A549 (cell line): ENCODE measurements around the gene NOS1AP. TPM values are rescaled to one million over a fixed set of nuclear protein-coding genes. Genes with fewer than 3 reads are reported as not detected.

Experiments used
- ATAC-seq, 2 experiments: fragments of 200-7000 bp in 1 of 2; fragments of >200 bp in 1 of 2; cut with Nextera tagmentation in 1 of 2; cut with Tn5 transposase in 1 of 2; 3 replicates each; pipeline versions ENCODE4 v1.8.0 to v1.9.1; 2018 to 2020; ENCODE audit warnings: mild to moderate bottlenecking in 1 of 2, moderate library complexity in 1 of 2
- CTCF ChIA-PET: fragments of 300-600 bp; sonication (Branson Sonifier 250); formaldehyde crosslinking; extraction: SDS; loops from one replicate; lab custom pipeline; 2021; ENCODE audit warnings: antibody characterized with exemption, inconsistent platforms; lab: Yijun Ruan, JAX
- POLR2A ChIA-PET: fragments of 350-600 bp; formaldehyde crosslinking; extraction: SDS; loops from one replicate; lab custom pipeline; 2021; ENCODE audit warnings: antibody characterized with exemption, inconsistent platforms; lab: Yijun Ruan, JAX
- DNase-seq, 2 experiments: peaks; one replicate each; pipeline versions ENCODE4 v3.0.0 to v3.0.0-alpha.2; 2011 to 2016; ENCODE audit warnings: low read depth in 1 of 2, low spot score in 1 of 2
- FAIRE-seq: peaks from 2 replicates; lab custom pipeline; 2011; peaks lifted over from hg19 to GRCh38; lab: Jason Lieb, UNC
- H3K27ac ChIP-seq, 2 experiments: fragments of >200 bp; sonication (Bioruptor Twin); formaldehyde crosslinking; 3 replicates each; pipeline ENCODE4 v1.5.1; 2016 to 2017
- H3K4me1 ChIP-seq: fragments of >200 bp; sonication (Bioruptor Twin); formaldehyde crosslinking; 3 replicates; pipeline ENCODE4 v1.6.1; 2016
- H3K4me2 ChIP-seq: fragments of >200 bp; sonication (Bioruptor Twin); formaldehyde crosslinking; 3 replicates; pipeline ENCODE4 v1.6.1; 2016
- H3K4me3 ChIP-seq: fragments of >200 bp; sonication (Bioruptor Twin); formaldehyde crosslinking; 3 replicates; pipeline ENCODE4 v1.5.1; 2016
- H3K9me3 ChIP-seq: fragments of >200 bp; sonication (Bioruptor Twin); formaldehyde crosslinking; 3 replicates; pipeline ENCODE4 v1.6.1; 2016
- EHMT2 ChIP-seq: fragments of 200-600 bp; sonication (generic); IDR thresholded peaks from 2 replicates; pipeline ENCODE4 v1.6.1; 2016; ENCODE audit warnings: antibody characterized with exemption, low read depth, mild to moderate bottlenecking, moderate library complexity
- ESRRA ChIP-seq: fragments of 150-350 bp; IDR thresholded peaks from 2 replicates; pipeline ENCODE4 v1.6.1; 2014; ENCODE audit warnings: mild to moderate bottlenecking, low read length, borderline replicate concordance
- FOSB ChIP-seq: fragments of 250-450 bp; sonication (Bioruptor Pico); IDR thresholded peaks from 2 replicates; pipeline ENCODE4 v1.5.0; 2020; ENCODE audit warnings: mild to moderate bottlenecking, moderate library complexity
- HOXA7 ChIP-seq: fragments of 250-450 bp; sonication (Bioruptor Pico); IDR thresholded peaks from 2 replicates; pipeline ENCODE4 v1.5.0; 2020; ENCODE audit warnings: mild to moderate bottlenecking, moderate library complexity
- KDM1A ChIP-seq: fragments of 200-600 bp; sonication (generic); IDR thresholded peaks from 2 replicates; pipeline ENCODE4 v1.6.1; 2016; ENCODE audit warnings: low read depth, mild to moderate bottlenecking
- MYC ChIP-seq: IDR thresholded peaks from 2 replicates; pipeline ENCODE4 v1.6.1; 2012; ENCODE audit warnings: mild to moderate bottlenecking, inconsistent platforms, low read length, improper control_type of control experiment, borderline replicate concordance
- PHF8 ChIP-seq: fragments of 200-600 bp; sonication (generic); IDR thresholded peaks from 2 replicates; pipeline ENCODE4 v1.6.1; 2016; ENCODE audit warnings: low read depth, mild to moderate bottlenecking, antibody characterized with exemption, moderate library complexity, borderline replicate concordance
- POLR2AphosphoS2 ChIP-seq: conservative IDR thresholded peaks from 2 replicates; pipeline ENCODE4 v1.6.1; 2012; ENCODE audit warnings: low read length, improper control_type of control experiment, inconsistent platforms
- RAD21 ChIP-seq, 2 experiments: fragments of >200 bp in 1 of 2; sonication (Bioruptor Twin) in 1 of 2; formaldehyde crosslinking in 1 of 2; IDR thresholded peaks in 1 of 2; conservative IDR thresholded peaks in 1 of 2; 2 replicates in 1 of 2; 3 replicates in 1 of 2; pipeline ENCODE4 v1.6.1; 2012 to 2018; ENCODE audit warnings: inconsistent platforms in 1 of 2
- RFX5 ChIP-seq: fragments of 450-650 bp; IDR thresholded peaks from 2 replicates; pipeline ENCODE4 v1.7.1; 2014; ENCODE audit warnings: antibody characterized with exemption, mild to moderate bottlenecking, moderate library complexity
- RNF2 ChIP-seq: fragments of 200-600 bp; sonication (generic); IDR thresholded peaks from 2 replicates; pipeline ENCODE4 v1.6.1; 2016; ENCODE audit warnings: low read depth, mild to moderate bottlenecking, antibody characterized with exemption, moderate library complexity, borderline replicate concordance
- ZC3H11A ChIP-seq: fragments of 450-650 bp; IDR thresholded peaks from 2 replicates; pipeline ENCODE4 v1.6.1; 2014; ENCODE audit warnings: antibody characterized with exemption, mild to moderate bottlenecking
- ZFP36 ChIP-seq: fragments of 450-650 bp; IDR thresholded peaks from 2 replicates; pipeline ENCODE4 v1.6.1; 2014; ENCODE audit warnings: borderline replicate concordance; ENCODE audit not compliant: partially characterized antibody
- ZNF302 ChIP-seq: fragments of 250-450 bp; sonication (Bioruptor Pico); IDR thresholded peaks from 2 replicates; pipeline ENCODE4 v1.9.0; 2021; ENCODE audit warnings: inconsistent platforms, mild to moderate bottlenecking, moderate library complexity
- WGBS: methylation state at CpG from one replicate; pipeline ENCODE4 v1.1.6; 2017; ENCODE audit errors: missing lambda C conversion rate; 5-methylcytosine and 5-hydroxymethylcytosine counted together
- polyA plus RNA-seq, 4 experiments: library from polyadenylated mRNA; depleted of rRNA in 3 of 4; stranded (reverse); fragments of >200 nt; fragmentation: RNase III in 1 of 4; extraction: RNeasy Plus Mini Kit Qiagen cat#74134 plus additional on column Dnase treatment in 1 of 4; gene quantifications; 2 replicates in 3 of 4; 3 replicates in 1 of 4; pipeline ENCODE4 v1.2.3, GENCODE V29; 2011 to 2017
- TF ChIP-seq, protein P1 (sequence below): fragments of 450-650 bp; IDR thresholded peaks from 2 replicates; pipeline ENCODE4 v1.6.1; 2014; ENCODE audit warnings: antibody characterized with exemption
- TF ChIP-seq, protein P2 (sequence below): IDR thresholded peaks from 2 replicates; pipeline ENCODE4 v1.6.1; 2012
- TF ChIP-seq, protein P3 (sequence below): fragments of >200 bp; sonication (Bioruptor Twin); formaldehyde crosslinking; IDR thresholded peaks from 2 replicates; pipeline ENCODE4 v1.6.1; 2016
- TF ChIP-seq, protein P4 (sequence below): IDR thresholded peaks from 2 replicates; pipeline ENCODE4 v1.6.1; 2012; ENCODE audit warnings: low read depth, borderline replicate concordance
- TF ChIP-seq, protein P5 (sequence below): fragments of 200-600 bp; sonication (generic); IDR thresholded peaks from 2 replicates; pipeline ENCODE4 v1.6.1; 2016; ENCODE audit warnings: antibody characterized with exemption, mild to moderate bottlenecking, moderate library complexity

The NOS1AP gene
- polyA plus RNA-seq, 2 of the 4 experiments (the other 2 are of a cell fraction), result 0.17 to 0.25 TPM

DNA sequence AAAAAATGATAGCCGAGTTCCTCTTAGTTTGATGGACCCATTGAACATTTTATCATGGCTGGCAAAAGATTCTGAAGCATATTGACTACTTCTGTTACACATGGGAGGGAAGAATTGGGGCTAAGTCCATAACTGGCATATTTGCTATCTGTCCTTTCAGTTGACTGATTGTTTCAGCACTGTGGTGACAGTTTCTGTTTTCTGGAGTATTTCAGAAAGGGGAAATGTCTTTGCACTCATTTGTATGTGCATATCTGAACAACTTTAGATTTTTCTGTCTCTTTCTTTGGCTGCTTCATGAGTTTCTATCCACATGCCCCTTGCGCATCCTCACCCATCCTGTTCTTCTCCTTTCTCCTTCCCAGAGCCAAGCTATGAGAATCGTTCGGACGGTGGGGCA lies 274.0 kb downstream of the NOS1AP start:
- POLR2A ChIA-PET, result no interaction called here
- Histone ChIP-seq H3K4me2 (no peak overlapping the region), H3K4me1 (no peaks in the 10 kb centered on the region), H3K4me3 (no peak overlapping the region), H3K9me3 (no peaks in the 10 kb centered on the region)
- FAIRE-seq (no peak), DNase-seq (no peak)
- no peak for TF ChIP-seq PHF8
- no peak for TF ChIP-seq MYC
- TF ChIP-seq RNF2, result no peak
- TF ChIP-seq ZNF302 (CRISPR knock-in tag), result no peak
- TF ChIP-seq KDM1A, result no peak
- TF ChIP-seq, protein P1, sequence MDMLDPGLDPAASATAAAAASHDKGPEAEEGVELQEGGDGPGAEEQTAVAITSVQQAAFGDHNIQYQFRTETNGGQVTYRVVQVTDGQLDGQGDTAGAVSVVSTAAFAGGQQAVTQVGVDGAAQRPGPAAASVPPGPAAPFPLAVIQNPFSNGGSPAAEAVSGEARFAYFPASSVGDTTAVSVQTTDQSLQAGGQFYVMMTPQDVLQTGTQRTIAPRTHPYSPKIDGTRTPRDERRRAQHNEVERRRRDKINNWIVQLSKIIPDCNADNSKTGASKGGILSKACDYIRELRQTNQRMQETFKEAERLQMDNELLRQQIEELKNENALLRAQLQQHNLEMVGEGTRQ, result no peak
- TF ChIP-seq, protein P2, sequence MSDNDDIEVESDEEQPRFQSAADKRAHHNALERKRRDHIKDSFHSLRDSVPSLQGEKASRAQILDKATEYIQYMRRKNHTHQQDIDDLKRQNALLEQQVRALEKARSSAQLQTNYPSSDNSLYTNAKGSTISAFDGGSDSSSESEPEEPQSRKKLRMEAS, result no peak
- TF ChIP-seq POLR2AphosphoS2, result no peak
- TF ChIP-seq, protein P3, sequence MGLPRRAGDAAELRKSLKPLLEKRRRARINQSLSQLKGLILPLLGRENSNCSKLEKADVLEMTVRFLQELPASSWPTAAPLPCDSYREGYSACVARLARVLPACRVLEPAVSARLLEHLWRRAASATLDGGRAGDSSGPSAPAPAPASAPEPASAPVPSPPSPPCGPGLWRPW, result no peak
- TF ChIP-seq EHMT2, result no peak
- TF ChIP-seq RFX5, result no peak
- no peak for TF ChIP-seq HOXA7
- no peak for TF ChIP-seq ZFP36
- no peak for TF ChIP-seq RAD21 (conservative IDR thresholded peaks at IDR 0.05 in 1 of 2, IDR thresholded peaks at IDR 0.05 in 1 of 2)
- no peak for TF ChIP-seq ESRRA
- TF ChIP-seq, protein P4, sequence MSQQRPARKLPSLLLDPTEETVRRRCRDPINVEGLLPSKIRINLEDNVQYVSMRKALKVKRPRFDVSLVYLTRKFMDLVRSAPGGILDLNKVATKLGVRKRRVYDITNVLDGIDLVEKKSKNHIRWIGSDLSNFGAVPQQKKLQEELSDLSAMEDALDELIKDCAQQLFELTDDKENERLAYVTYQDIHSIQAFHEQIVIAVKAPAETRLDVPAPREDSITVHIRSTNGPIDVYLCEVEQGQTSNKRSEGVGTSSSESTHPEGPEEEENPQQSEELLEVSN, result no peak
- no peak for TF ChIP-seq ZC3H11A
- TF ChIP-seq, all 56 proteins: peak for 0
- CTCF ChIA-PET, result no interaction called here
- WGBS, result 66% methylated on average over 5 of the region's 5 CpGs
- H3K27ac ChIP-seq, result no peak overlapping the region
- ATAC-seq, result no peak

DNA sequence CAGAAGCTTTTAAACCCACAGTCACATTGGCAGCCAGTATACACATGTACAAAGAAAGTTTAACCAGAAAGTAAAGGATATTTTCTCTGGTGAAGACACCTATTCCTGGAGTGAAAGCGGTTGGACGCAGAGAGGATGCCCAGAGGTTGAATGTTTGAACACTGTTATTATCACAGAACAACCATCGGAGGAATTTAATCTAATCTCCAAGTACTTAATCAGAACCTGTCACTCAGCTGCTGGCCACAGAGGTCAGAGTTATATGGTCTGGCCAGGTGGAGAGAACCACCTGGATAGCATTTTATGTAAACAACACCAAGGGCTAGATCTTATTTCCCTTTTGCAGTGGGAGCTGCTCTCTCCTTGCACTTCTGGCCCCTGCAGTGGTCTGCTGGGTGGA lies 277.8 kb downstream of the NOS1AP start:
- no peak for TF ChIP-seq FOSB (CRISPR knock-in tag)
- TF ChIP-seq, protein P5, sequence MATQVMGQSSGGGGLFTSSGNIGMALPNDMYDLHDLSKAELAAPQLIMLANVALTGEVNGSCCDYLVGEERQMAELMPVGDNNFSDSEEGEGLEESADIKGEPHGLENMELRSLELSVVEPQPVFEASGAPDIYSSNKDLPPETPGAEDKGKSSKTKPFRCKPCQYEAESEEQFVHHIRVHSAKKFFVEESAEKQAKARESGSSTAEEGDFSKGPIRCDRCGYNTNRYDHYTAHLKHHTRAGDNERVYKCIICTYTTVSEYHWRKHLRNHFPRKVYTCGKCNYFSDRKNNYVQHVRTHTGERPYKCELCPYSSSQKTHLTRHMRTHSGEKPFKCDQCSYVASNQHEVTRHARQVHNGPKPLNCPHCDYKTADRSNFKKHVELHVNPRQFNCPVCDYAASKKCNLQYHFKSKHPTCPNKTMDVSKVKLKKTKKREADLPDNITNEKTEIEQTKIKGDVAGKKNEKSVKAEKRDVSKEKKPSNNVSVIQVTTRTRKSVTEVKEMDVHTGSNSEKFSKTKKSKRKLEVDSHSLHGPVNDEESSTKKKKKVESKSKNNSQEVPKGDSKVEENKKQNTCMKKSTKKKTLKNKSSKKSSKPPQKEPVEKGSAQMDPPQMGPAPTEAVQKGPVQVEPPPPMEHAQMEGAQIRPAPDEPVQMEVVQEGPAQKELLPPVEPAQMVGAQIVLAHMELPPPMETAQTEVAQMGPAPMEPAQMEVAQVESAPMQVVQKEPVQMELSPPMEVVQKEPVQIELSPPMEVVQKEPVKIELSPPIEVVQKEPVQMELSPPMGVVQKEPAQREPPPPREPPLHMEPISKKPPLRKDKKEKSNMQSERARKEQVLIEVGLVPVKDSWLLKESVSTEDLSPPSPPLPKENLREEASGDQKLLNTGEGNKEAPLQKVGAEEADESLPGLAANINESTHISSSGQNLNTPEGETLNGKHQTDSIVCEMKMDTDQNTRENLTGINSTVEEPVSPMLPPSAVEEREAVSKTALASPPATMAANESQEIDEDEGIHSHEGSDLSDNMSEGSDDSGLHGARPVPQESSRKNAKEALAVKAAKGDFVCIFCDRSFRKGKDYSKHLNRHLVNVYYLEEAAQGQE, result no peak
- TF ChIP-seq, all 56 proteins: peak for 0

More for the DNA sequence above, 277.8 kb downstream of the NOS1AP start:
- WGBS, result 61% methylated on average over 3 of the region's 3 CpGs
- Histone ChIP-seq H3K27ac (no peak overlapping the region), H3K9me3 (no peaks in the 10 kb centered on the region), H3K4me3 (no peak overlapping the region), H3K4me1 (peaks cover 12% of the 10 kb centered on the region), H3K4me2 (no peak overlapping the region)
- DNase-seq (no peak), FAIRE-seq (no peak), ATAC-seq (no peak)
- ChIA-PET POLR2A (no interaction called here), CTCF (no interaction called here)
